ENCODE measurements around the gene DNAH14.
"Not testable (repeated sequence)": the region's sequence is repeated elsewhere in the genome, so short reads cannot be mapped to it uniquely, and the experiment has no call there.

DNA sequence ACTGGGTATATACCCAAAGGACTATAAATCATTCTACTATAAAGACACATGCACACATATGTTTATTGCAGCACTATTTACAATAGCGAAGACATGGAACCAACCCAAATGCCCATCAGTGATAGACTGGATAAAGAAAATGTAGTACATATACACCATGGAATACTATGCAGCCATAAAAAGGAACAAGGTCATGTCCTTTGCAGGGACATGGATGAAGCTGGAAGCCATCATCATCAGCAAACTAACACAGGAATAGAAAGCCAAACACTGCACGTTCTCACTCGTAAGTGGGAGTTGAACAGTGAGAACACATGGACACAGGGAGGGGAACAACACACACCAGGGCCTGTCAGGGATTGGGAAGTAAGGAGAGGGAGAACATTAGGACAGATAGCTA, 1.8 kb upstream of the DNAH14 start:
- TF ChIP-seq, protein P1, sequence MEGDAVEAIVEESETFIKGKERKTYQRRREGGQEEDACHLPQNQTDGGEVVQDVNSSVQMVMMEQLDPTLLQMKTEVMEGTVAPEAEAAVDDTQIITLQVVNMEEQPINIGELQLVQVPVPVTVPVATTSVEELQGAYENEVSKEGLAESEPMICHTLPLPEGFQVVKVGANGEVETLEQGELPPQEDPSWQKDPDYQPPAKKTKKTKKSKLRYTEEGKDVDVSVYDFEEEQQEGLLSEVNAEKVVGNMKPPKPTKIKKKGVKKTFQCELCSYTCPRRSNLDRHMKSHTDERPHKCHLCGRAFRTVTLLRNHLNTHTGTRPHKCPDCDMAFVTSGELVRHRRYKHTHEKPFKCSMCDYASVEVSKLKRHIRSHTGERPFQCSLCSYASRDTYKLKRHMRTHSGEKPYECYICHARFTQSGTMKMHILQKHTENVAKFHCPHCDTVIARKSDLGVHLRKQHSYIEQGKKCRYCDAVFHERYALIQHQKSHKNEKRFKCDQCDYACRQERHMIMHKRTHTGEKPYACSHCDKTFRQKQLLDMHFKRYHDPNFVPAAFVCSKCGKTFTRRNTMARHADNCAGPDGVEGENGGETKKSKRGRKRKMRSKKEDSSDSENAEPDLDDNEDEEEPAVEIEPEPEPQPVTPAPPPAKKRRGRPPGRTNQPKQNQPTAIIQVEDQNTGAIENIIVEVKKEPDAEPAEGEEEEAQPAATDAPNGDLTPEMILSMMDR (IDR thresholded peaks at IDR 0.05) = not testable (repeated sequence)
- not testable (repeated sequence) for TF ChIP-seq POLR2A, POLR2AphosphoS5, EP300 (IDR thresholded peaks at IDR 0.05)
